Stimulated activated effector memory CD8-positive, alpha-beta T cell treated with anti-CD3 and anti-CD28 coated beads, Interleukin-12 subunit alpha, Interleukin-12 subunit beta, amount 100 ng/mL, for 72 hours (primary cell): ENCODE results near the gene NASP.

ENCODE experiments used
- ATAC-seq: fragments of 150-1000 bp; cut with Tn5 transposase; 2 replicates; pipeline ENCODE4 v1.10.0; 2021
- DNase-seq, 2 donors: peaks; one replicate each; pipeline ENCODE4 v3.0.0; 2021 to 2022; ENCODE audit warnings: low spot score in 2 of 2
- H3K27ac Mint-ChIP-seq: one replicate; pipeline ENCODE4 v1.8.0; 2022; ENCODE audit warnings: mild to moderate bottlenecking, mixed read lengths
- H3K36me3 Mint-ChIP-seq: one replicate; pipeline ENCODE4 v1.8.0; 2022; ENCODE audit warnings: mild to moderate bottlenecking, mixed read lengths
- H3K4me1 Mint-ChIP-seq: one replicate; pipeline ENCODE4 v1.8.0; 2022; ENCODE audit warnings: mixed read lengths
- H3K4me3 Mint-ChIP-seq: one replicate; pipeline ENCODE4 v1.8.0; 2022; ENCODE audit warnings: mild to moderate bottlenecking, mixed read lengths
- H3K9me3 Mint-ChIP-seq: one replicate; pipeline ENCODE4 v1.8.0; 2022; ENCODE audit warnings: mixed read lengths

NASP gene

GRCh38 chr1:45583666-45584350 is at the start of gene NASP:
Gene NASP, plus strand, starts transcription at chr1:45584041. Its CDS starts 106 bp downstream, at chr1:45584147.
- peaks cover 53% of the 10 kb centered on the region for H3K36me3 Mint-ChIP-seq
- peaks cover 41% of the 10 kb centered on the region for H3K4me1 Mint-ChIP-seq
- ATAC-seq (peak; percentile 75), DNase-seq (peak; percentile 93 to 99)
- H3K4me3 Mint-ChIP-seq: peak within 1 kb of the TSS; percentile 97
- H3K9me3 Mint-ChIP-seq: no peaks in the 10 kb centered on the region
- H3K27ac Mint-ChIP-seq: peak within 1 kb of the TSS; percentile 99

GRCh38 chr1:45535988-45536766 is 47.7 kb upstream of the NASP start:
- Mint-ChIP-seq H3K36me3 (peaks cover under 1% of the 10 kb centered on the region), H3K4me3 (no peak overlapping the region), H3K4me1 (peaks cover 18% of the 10 kb centered on the region), H3K9me3 (no peaks in the 10 kb centered on the region), H3K27ac (peak overlapping the region; percentile 72)
- no peak for DNase-seq
- peak; percentile 97 for ATAC-seq

GRCh38 chr1:45536886-45537285 is 47.0 kb upstream of the NASP start:
- no peak for DNase-seq
- ATAC-seq: no peak
- Mint-ChIP-seq H3K27ac (no peak overlapping the region), H3K4me3 (no peak overlapping the region), H3K36me3 (peaks cover 6% of the 10 kb centered on the region), H3K9me3 (no peaks in the 10 kb centered on the region), H3K4me1 (peaks cover 18% of the 10 kb centered on the region)

- Mint-ChIP-seq H3K27ac (peak overlapping the region; percentile 44), H3K36me3 (peaks cover 6% of the 10 kb centered on the region), H3K4me1 (peaks cover 43% of the 10 kb centered on the region), H3K4me3 (no peak overlapping the region), H3K9me3 (no peaks in the 10 kb centered on the region)
- DNase-seq (no peak), ATAC-seq (no peak)
Measured at GRCh38 chr1:45541193-45541592, 42.6 kb upstream of the NASP start.

- peaks cover 31% of the 10 kb centered on the region for H3K4me1 Mint-ChIP-seq
- no peak overlapping the region for H3K4me3 Mint-ChIP-seq
- DNase-seq (no peak), ATAC-seq (no peak)
- no peak overlapping the region for H3K27ac Mint-ChIP-seq
- peaks cover 6% of the 10 kb centered on the region for H3K36me3 Mint-ChIP-seq
- no peaks in the 10 kb centered on the region for H3K9me3 Mint-ChIP-seq
Measured at GRCh38 chr1:45542591-45542990, 41.2 kb upstream of the NASP start.

GRCh38 chr1:45543581-45544417 is 40.0 kb upstream of the NASP start:
- peak; percentile 94 for ATAC-seq
- Mint-ChIP-seq H3K4me3 (peak overlapping the region; percentile 51), H3K9me3 (no peaks in the 10 kb centered on the region), H3K4me1 (peaks cover 31% of the 10 kb centered on the region), H3K27ac (peak overlapping the region; percentile 6), H3K36me3 (peaks cover 6% of the 10 kb centered on the region)
- DNase-seq: peak; percentile 42 to 79

- H3K36me3 Mint-ChIP-seq: peaks cover 6% of the 10 kb centered on the region
- DNase-seq (no peak), ATAC-seq (no peak)
- H3K9me3 Mint-ChIP-seq: no peaks in the 10 kb centered on the region
- peak overlapping the region; percentile 56 for H3K27ac Mint-ChIP-seq
- peaks cover 31% of the 10 kb centered on the region for H3K4me1 Mint-ChIP-seq
- peak overlapping the region; percentile 51 for H3K4me3 Mint-ChIP-seq
Measured at GRCh38 chr1:45544530-45544929, 39.3 kb upstream of the NASP start.

GRCh38 chr1:45545019-45545493 is 38.8 kb upstream of the NASP start:
- Mint-ChIP-seq H3K27ac (peak overlapping the region; percentile 56), H3K9me3 (no peaks in the 10 kb centered on the region), H3K4me3 (no peak overlapping the region), H3K4me1 (peaks cover 31% of the 10 kb centered on the region), H3K36me3 (peaks cover 6% of the 10 kb centered on the region)
- DNase-seq: no peak
- peak; percentile 71 for ATAC-seq

GRCh38 chr1:45545553-45546310 is 38.1 kb upstream of the NASP start:
- Mint-ChIP-seq H3K27ac (peak overlapping the region; percentile 56), H3K4me3 (no peak overlapping the region), H3K36me3 (peaks cover 6% of the 10 kb centered on the region), H3K4me1 (peaks cover 36% of the 10 kb centered on the region), H3K9me3 (no peaks in the 10 kb centered on the region)
- no peak for DNase-seq
- no peak for ATAC-seq

GRCh38 chr1:45550401-45551351 is 33.2 kb upstream of the NASP start, which contains the start of gene AKR1A1:
Gene AKR1A1, plus strand, starts transcription at chr1:45550826. Its CDS starts 10,969 bp downstream, at chr1:45561795.
- peak; percentile 85 to 92 for DNase-seq
- peak; percentile 96 for ATAC-seq
- no peaks in the 10 kb centered on the region for H3K9me3 Mint-ChIP-seq
- H3K36me3 Mint-ChIP-seq: peaks cover 40% of the 10 kb centered on the region
- H3K27ac Mint-ChIP-seq: peak within 1 kb of the TSS; percentile 90
- H3K4me1 Mint-ChIP-seq: peaks cover 24% of the 10 kb centered on the region
- H3K4me3 Mint-ChIP-seq: peak within 1 kb of the TSS; percentile 93

- H3K27ac Mint-ChIP-seq: peak overlapping the region; percentile 90
- peaks cover 22% of the 10 kb centered on the region for H3K4me1 Mint-ChIP-seq
- H3K4me3 Mint-ChIP-seq: peak overlapping the region; percentile 93
- peaks cover 48% of the 10 kb centered on the region for H3K36me3 Mint-ChIP-seq
- no peak for ATAC-seq
- no peak for DNase-seq
- H3K9me3 Mint-ChIP-seq: no peaks in the 10 kb centered on the region
Measured at GRCh38 chr1:45551684-45552083, 32.2 kb upstream of the NASP start.

GRCh38 chr1:45552331-45552730 is 31.5 kb upstream of the NASP start:
- peak overlapping the region; percentile 93 for H3K4me3 Mint-ChIP-seq
- ATAC-seq: no peak
- H3K4me1 Mint-ChIP-seq: peaks cover 24% of the 10 kb centered on the region
- H3K9me3 Mint-ChIP-seq: no peaks in the 10 kb centered on the region
- peak overlapping the region; percentile 15 for H3K27ac Mint-ChIP-seq
- no peak for DNase-seq
- H3K36me3 Mint-ChIP-seq: peaks cover 51% of the 10 kb centered on the region

- peaks cover 28% of the 10 kb centered on the region for H3K4me1 Mint-ChIP-seq
- ATAC-seq (no peak), DNase-seq (no peak)
- H3K4me3 Mint-ChIP-seq: no peak overlapping the region
- peaks cover 62% of the 10 kb centered on the region for H3K36me3 Mint-ChIP-seq
- H3K27ac Mint-ChIP-seq: no peak overlapping the region
- no peaks in the 10 kb centered on the region for H3K9me3 Mint-ChIP-seq
Measured at GRCh38 chr1:45554198-45554597, 29.6 kb upstream of the NASP start.
